Progenitor cell of endocrine pancreas (in vitro differentiated cells): ENCODE data around the gene KCNE3. TPM values are rescaled to one million over a fixed set of nuclear protein-coding genes. Genes with fewer than 3 reads are reported as not detected.

Source experiments
- DNase-seq: peaks from one replicate; pipeline ENCODE4 v3.0.0; 2021; ENCODE audit warnings: low spot score; ENCODE audit not compliant: unreplicated experiment
- H3K27ac Mint-ChIP-seq: 2 replicates; pipeline ENCODE4 v1.8.0; 2021; ENCODE audit warnings: mild to moderate bottlenecking, moderate library complexity, mixed read lengths
- H3K27me3 Mint-ChIP-seq: 2 replicates; pipeline ENCODE4 v1.8.0; 2021; ENCODE audit warnings: mixed read lengths
- H3K36me3 Mint-ChIP-seq: 2 replicates; pipeline ENCODE4 v1.8.0; 2022; ENCODE audit warnings: mixed read lengths; ENCODE audit not compliant: insufficient read depth
- H3K4me1 Mint-ChIP-seq: 2 replicates; pipeline ENCODE4 v1.8.0; 2021; ENCODE audit warnings: low read depth, mixed read lengths
- H3K4me3 Mint-ChIP-seq: 2 replicates; pipeline ENCODE4 v1.8.0; 2021; ENCODE audit warnings: low read depth, mild to moderate bottlenecking, moderate library complexity, mixed read lengths
- H3K9me3 Mint-ChIP-seq: 2 replicates; pipeline ENCODE4 v1.8.0; 2021; ENCODE audit warnings: low read depth, mixed read lengths
- CTCF ChIP-seq: fragments of 200-600 bp; sonication (generic); IDR thresholded peaks from one replicate; pipeline ENCODE4 v1.5.0; 2021; ENCODE audit warnings: antibody characterized with exemption, mild to moderate bottlenecking; ENCODE audit not compliant: unreplicated experiment
- total RNA-seq: library from RNA; stranded (reverse); gene quantifications from 2 replicates; pipeline ENCODE4 v1.2.1, GENCODE V29; 2021

Gene KCNE3
- total RNA-seq, 1 donor from 2014 or later: 1.0 TPM

DNA sequence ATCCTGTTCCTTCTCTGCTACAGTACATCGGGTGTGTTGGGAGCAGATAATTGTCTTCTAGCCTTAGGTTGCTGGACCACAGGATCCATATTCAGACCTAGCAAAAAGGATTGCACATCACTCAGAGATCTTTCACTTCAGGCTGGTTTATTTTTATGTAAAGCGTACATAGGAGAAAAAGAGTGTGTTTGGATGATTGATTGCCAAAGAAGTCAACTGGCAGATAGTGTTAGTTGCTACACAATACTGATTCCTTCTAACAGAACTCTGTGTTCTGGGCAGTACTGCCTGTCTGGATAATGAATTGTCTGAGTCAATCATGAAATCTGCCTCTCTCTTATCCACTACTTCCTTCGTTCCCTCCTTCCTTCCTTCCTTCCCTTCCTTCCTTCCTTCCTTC is 38.1 kb downstream of the KCNE3 start:
- H3K27me3 Mint-ChIP-seq: no peaks in the 10 kb centered on the region
- no peak overlapping the region for H3K27ac Mint-ChIP-seq
- H3K4me1 Mint-ChIP-seq: no peaks in the 10 kb centered on the region
- no peaks in the 10 kb centered on the region for H3K36me3 Mint-ChIP-seq
- TF ChIP-seq CTCF: no peak
- no peak overlapping the region for H3K4me3 Mint-ChIP-seq
- DNase-seq: no peak
- peaks cover 2% of the 10 kb centered on the region for H3K9me3 Mint-ChIP-seq

DNA sequence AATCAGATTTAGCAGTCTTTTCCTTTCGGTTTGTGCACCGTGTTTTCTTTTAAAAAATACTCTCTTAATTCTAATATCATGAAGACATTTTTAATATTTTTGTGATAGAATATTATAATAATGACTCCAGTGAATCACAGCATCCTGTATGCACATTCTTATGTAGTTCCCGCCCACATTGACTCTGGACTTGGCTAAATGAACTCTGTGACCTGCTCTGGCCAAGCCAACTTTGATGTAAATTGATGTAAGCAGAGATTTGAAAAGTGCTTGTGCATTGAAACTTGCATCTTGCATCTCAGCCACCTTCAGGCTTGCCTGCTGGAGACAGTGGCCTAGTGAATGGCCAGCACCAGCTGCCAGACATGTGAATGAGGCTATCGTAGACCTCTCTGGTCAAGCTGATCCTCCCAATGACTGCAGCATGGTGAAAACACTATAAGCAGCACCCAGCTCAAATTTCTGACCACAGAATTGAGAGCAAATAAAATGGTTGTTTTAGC is 39.9 kb downstream of the KCNE3 start:
- TF ChIP-seq CTCF: no peak
- Mint-ChIP-seq H3K27ac (no peak overlapping the region), H3K9me3 (peaks cover 2% of the 10 kb centered on the region), H3K4me3 (no peak overlapping the region), H3K27me3 (no peaks in the 10 kb centered on the region), H3K4me1 (no peaks in the 10 kb centered on the region), H3K36me3 (no peaks in the 10 kb centered on the region)
- DNase-seq: no peak

DNA sequence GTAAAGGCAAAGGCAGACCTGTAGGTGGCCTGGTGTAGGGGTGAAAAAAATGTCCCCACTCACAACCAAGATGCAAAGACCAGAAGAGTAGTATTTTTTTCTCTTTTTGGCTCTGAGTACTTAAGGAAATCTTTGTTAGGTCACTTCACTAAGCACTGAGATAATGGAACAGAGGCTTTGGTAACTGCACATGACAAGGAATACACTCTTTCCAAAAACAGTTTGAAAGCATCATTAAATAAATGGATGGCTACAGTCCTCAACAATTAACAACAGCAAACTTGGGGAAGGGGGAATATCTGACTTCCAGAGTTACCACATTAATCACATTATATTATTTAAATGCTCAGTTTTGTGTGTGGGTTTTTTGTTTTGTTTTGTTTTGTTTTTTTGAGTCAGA is 42.2 kb downstream of the KCNE3 start:
- TF ChIP-seq CTCF: no peak
- Mint-ChIP-seq H3K4me1 (peaks cover 2% of the 10 kb centered on the region), H3K27ac (no peak overlapping the region), H3K9me3 (peaks cover 2% of the 10 kb centered on the region), H3K36me3 (no peaks in the 10 kb centered on the region), H3K27me3 (peaks cover 8% of the 10 kb centered on the region), H3K4me3 (no peak overlapping the region)
- no peak for DNase-seq

DNA sequence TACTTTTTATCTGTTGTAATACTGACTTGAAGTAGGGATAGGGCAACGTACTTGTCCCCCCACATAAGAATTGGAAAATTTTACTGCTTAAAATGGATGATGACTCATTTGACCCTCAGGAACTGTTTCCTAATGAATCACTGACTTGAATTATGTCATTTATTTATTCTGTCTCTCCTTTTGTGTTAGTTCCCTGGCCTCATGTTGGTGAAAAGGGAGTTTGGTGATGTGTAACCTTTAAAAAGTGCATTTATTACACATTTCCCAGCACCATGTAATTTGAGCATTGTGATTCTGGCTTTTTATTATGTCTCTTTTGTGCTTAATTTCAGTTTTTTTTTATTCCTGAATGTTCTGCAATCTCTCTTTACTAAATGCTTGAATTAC is 48.8 kb downstream of the KCNE3 start:
- Mint-ChIP-seq H3K36me3 (no peaks in the 10 kb centered on the region), H3K27ac (no peak overlapping the region), H3K27me3 (peaks cover 8% of the 10 kb centered on the region), H3K4me3 (no peak overlapping the region), H3K4me1 (peaks cover 7% of the 10 kb centered on the region), H3K9me3 (no peaks in the 10 kb centered on the region)
- no peak for DNase-seq
- no peak for TF ChIP-seq CTCF

DNA sequence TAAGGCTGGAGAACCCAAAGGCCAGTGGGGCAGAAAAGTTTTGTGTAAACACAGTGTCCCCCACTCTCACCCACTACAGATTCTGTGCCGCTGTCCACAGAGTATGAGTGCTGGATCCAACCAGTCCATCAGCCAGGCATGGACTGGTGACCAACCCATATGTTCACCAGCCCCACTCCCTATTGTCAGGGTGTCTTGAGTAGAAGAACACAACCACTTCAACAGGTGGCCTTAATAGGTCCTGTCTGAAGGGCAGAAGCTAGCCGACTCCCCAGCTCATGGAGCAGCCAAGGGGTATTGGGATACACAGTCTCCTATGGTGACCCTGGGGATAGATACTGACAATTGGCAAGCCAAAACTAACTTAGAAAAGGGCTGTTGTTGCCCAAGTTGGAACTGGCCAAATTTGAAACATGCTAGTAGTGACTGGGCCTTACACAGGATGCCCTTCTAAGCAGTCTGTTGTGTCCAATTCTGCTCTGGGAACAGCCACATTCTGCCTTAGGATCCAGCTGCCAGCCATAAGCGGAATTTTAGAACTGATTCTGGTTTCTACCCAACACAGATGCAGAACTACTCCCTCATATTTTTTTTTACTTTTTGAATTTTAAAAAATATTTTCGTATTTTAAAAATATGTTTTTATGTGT is 49.4 kb downstream of the KCNE3 start:
- Mint-ChIP-seq H3K36me3 (no peaks in the 10 kb centered on the region), H3K27me3 (peaks cover 8% of the 10 kb centered on the region), H3K4me3 (no peak overlapping the region), H3K4me1 (peaks cover 9% of the 10 kb centered on the region), H3K9me3 (no peaks in the 10 kb centered on the region), H3K27ac (no peak overlapping the region)
- DNase-seq: no peak
- no peak for TF ChIP-seq CTCF
